Gastrocnemius medialis (tissue), 4 donors: ENCODE data around the gene LBHD2.

Experiments used
- POLR2A ChIP-seq, 2 donors: fragments of 450-650 bp; IDR thresholded peaks; one replicate each; pipeline ENCODE4 v1.6.1; 2017; ENCODE audit warnings: antibody characterized with exemption in 2 of 2, mild to moderate bottlenecking in 2 of 2, moderate library complexity in 2 of 2
- TF ChIP-seq, protein P1 (sequence below), 5 experiments: fragments of 450-650 bp in 3 of 5; fragments of 200-600 bp in 2 of 5; sonication (generic) in 2 of 5; IDR thresholded peaks in 4 of 5; conservative IDR thresholded peaks in 1 of 5; 1 replicate in 4 of 5; 2 replicates in 1 of 5; pipeline ENCODE4 v1.5.1; 2016 to 2019; ENCODE audit warnings: antibody characterized with exemption in 5 of 5, mild to moderate bottlenecking in 3 of 5, moderate library complexity in 3 of 5

DNA sequence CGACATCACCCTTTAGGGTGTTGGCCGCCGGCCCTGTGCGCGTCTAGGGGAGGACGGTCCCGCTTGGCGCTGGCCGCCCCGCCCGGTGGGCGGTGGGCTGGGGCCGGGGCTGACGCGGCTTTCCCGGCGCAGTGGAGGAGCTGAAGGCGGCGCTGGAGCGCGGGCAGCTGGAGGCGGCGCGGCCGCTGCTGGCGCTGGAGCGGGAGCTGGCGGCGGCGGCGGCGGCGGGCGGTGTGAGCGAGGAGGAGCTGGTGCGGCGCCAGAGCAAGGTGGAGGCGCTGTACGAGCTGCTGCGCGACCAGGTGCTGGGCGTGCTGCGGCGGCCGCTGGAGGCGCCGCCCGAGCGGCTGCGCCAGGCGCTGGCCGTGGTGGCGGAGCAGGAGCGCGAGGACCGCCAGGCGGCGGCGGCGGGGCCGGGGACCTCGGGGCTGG lies 42.9 kb downstream of the LBHD2 start:
- TF ChIP-seq, protein P1, sequence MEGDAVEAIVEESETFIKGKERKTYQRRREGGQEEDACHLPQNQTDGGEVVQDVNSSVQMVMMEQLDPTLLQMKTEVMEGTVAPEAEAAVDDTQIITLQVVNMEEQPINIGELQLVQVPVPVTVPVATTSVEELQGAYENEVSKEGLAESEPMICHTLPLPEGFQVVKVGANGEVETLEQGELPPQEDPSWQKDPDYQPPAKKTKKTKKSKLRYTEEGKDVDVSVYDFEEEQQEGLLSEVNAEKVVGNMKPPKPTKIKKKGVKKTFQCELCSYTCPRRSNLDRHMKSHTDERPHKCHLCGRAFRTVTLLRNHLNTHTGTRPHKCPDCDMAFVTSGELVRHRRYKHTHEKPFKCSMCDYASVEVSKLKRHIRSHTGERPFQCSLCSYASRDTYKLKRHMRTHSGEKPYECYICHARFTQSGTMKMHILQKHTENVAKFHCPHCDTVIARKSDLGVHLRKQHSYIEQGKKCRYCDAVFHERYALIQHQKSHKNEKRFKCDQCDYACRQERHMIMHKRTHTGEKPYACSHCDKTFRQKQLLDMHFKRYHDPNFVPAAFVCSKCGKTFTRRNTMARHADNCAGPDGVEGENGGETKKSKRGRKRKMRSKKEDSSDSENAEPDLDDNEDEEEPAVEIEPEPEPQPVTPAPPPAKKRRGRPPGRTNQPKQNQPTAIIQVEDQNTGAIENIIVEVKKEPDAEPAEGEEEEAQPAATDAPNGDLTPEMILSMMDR (IDR thresholded peaks at IDR 0.05 in 4 of 5, conservative IDR thresholded peaks at IDR 0.05 in 1 of 5) = peak in 4 of 5 experiments; percentile 39 to 54 (median 43)
- no peak for TF ChIP-seq POLR2A (IDR thresholded peaks at IDR 0.05)
